ENCODE measurements around the gene PPP6C.
"Not testable (repeated sequence)": the region's sequence is repeated elsewhere in the genome, so short reads cannot be mapped to it uniquely, and the experiment has no call there.

DNA sequence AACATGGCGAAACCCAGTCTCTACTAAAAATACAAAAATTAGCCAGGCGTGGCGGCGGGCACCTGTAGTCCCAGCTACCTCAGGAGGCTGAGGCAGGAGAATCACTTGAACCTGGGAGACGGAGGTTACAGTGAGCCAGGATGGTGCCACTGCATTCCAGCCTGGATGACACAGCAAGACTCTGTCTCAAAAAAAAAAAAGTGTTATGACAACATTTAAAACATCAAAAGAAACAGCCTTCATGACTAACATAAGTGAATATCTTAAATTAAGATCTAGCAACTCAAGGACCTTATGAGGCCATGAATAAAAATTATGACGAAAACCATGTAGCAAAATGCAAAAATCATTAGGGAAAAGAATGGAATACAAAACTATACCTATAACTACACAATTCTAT, 26.7 kb downstream of the PPP6C start:
- TF ChIP-seq POLR2A (IDR thresholded peaks at IDR 0.05): not testable (repeated sequence)
- TF ChIP-seq, protein P1, sequence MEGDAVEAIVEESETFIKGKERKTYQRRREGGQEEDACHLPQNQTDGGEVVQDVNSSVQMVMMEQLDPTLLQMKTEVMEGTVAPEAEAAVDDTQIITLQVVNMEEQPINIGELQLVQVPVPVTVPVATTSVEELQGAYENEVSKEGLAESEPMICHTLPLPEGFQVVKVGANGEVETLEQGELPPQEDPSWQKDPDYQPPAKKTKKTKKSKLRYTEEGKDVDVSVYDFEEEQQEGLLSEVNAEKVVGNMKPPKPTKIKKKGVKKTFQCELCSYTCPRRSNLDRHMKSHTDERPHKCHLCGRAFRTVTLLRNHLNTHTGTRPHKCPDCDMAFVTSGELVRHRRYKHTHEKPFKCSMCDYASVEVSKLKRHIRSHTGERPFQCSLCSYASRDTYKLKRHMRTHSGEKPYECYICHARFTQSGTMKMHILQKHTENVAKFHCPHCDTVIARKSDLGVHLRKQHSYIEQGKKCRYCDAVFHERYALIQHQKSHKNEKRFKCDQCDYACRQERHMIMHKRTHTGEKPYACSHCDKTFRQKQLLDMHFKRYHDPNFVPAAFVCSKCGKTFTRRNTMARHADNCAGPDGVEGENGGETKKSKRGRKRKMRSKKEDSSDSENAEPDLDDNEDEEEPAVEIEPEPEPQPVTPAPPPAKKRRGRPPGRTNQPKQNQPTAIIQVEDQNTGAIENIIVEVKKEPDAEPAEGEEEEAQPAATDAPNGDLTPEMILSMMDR (IDR thresholded peaks at IDR 0.05): not testable (repeated sequence)
